H1 (cell line): ENCODE measurements around the gene POLD1. TPM values are rescaled to one million over a fixed set of nuclear protein-coding genes. Genes with fewer than 3 reads are reported as not detected.

Experiments used
- CTCF ChIA-PET: fragments of 300-600 bp; sonication (Branson Sonifier 250); formaldehyde crosslinking; loops from one replicate; lab custom pipeline; 2021; ENCODE audit not compliant: partially characterized antibody; lab: Charles Lee
- POLR2A ChIA-PET: fragments of 300-600 bp; sonication (Branson Sonifier 250); formaldehyde crosslinking; loops from one replicate; lab custom pipeline; 2021; ENCODE audit warnings: inconsistent platforms; ENCODE audit not compliant: partially characterized antibody; lab: Charles Lee
- DNase-seq, 2 experiments: peaks; one replicate each; pipeline versions ENCODE4 v3.0.0 to v3.0.0-alpha.2; 2010 to 2022; ENCODE audit warnings: low spot score in 2 of 2, low read depth in 1 of 2, mixed read lengths in 1 of 2
- FAIRE-seq: peaks from 2 replicates; lab custom pipeline; 2011; peaks lifted over from hg19 to GRCh38; lab: Jason Lieb, UNC
- H2AFZ ChIP-seq: 2 replicates; pipeline ENCODE4 v1.8.1; 2012; ENCODE audit warnings: low read length, inconsistent platforms
- H2AK5ac ChIP-seq: 2 replicates; pipeline ENCODE4 v1.6.1; 2013; ENCODE audit warnings: low read depth, low read length
- H2BK120ac ChIP-seq: replicated peaks from 2 replicates; pipeline ENCODE3; 2013; ENCODE audit warnings: low read depth, low read length, inconsistent platforms
- H2BK12ac ChIP-seq: 2 replicates; pipeline ENCODE4 v1.6.1; 2013; ENCODE audit warnings: low read depth, low read length
- H2BK15ac ChIP-seq: 2 replicates; pipeline ENCODE4 v1.6.1; 2013; ENCODE audit warnings: low read length
- H2BK20ac ChIP-seq: 2 replicates; pipeline ENCODE4 v1.6.1; 2013; ENCODE audit warnings: low read length
- H2BK5ac ChIP-seq: 2 replicates; pipeline ENCODE4 v1.6.1; 2013; ENCODE audit warnings: low read depth, low read length
- H3K14ac ChIP-seq: 2 replicates; pipeline ENCODE4 v1.6.1; 2013; ENCODE audit warnings: inconsistent platforms; ENCODE audit not compliant: insufficient read length
- H3K18ac ChIP-seq: 2 replicates; pipeline ENCODE4 v1.6.1; 2013; ENCODE audit warnings: low read length; ENCODE audit errors: extremely low read depth
- H3K23ac ChIP-seq: 2 replicates; pipeline ENCODE4 v1.6.1; 2013; ENCODE audit warnings: inconsistent platforms; ENCODE audit not compliant: insufficient read length
- H3K23me2 ChIP-seq: 2 replicates; pipeline ENCODE4 v1.6.1; 2013; ENCODE audit warnings: low read depth, low read length
- H3K27ac ChIP-seq: 2 replicates; pipeline ENCODE4 v1.6.1; 2011; ENCODE audit warnings: low read depth, low read length, inconsistent platforms
- H3K27me3 ChIP-seq, 4 experiments: replicated peaks in 1 of 4; 1 replicate in 1 of 4; 2 replicates in 3 of 4; pipeline versions ENCODE4 v1.6.1 to v1.8.1; 2011 to 2013; ENCODE audit warnings: low read length in 3 of 4, mild to moderate bottlenecking in 3 of 4, inconsistent platforms in 2 of 4, mixed read lengths in 2 of 4, moderate library complexity in 1 of 4; ENCODE audit not compliant: control insufficient read depth in 3 of 4, insufficient read depth in 3 of 4; ENCODE audit errors: extremely low read depth in 1 of 4
- H3K36me3 ChIP-seq, 4 experiments: 2 replicates each; pipeline versions ENCODE4 v1.6.1 to v1.8.1; 2011 to 2013; ENCODE audit warnings: mild to moderate bottlenecking in 4 of 4, low read length in 3 of 4, moderate library complexity in 2 of 4, control low read depth in 1 of 4, inconsistent platforms in 1 of 4; ENCODE audit not compliant: insufficient read depth in 4 of 4, control insufficient read depth in 2 of 4
- H3K4ac ChIP-seq: replicated peaks from 2 replicates; pipeline ENCODE3; 2013; ENCODE audit warnings: low read length, low read depth, mixed read lengths, inconsistent platforms; ENCODE audit not compliant: insufficient read length
- H3K4me1 ChIP-seq, 4 experiments: replicated peaks in 1 of 4; 1 replicate in 1 of 4; 2 replicates in 3 of 4; pipeline versions ENCODE4 v1.6.1 to v1.8.1; 2011 to 2013; ENCODE audit warnings: low read length in 3 of 4, inconsistent platforms in 2 of 4, mixed read lengths in 1 of 4; ENCODE audit not compliant: insufficient read depth in 4 of 4, control insufficient read depth in 3 of 4
- H3K4me2 ChIP-seq, 2 experiments: 2 replicates each; pipeline versions ENCODE4 v1.6.1 to v1.8.1; 2011 to 2013; ENCODE audit warnings: low read depth in 2 of 2, low read length in 2 of 2, control low read depth in 1 of 2, inconsistent platforms in 1 of 2, mild to moderate bottlenecking in 1 of 2; ENCODE audit not compliant: insufficient read depth in 1 of 2
- H3K4me3 ChIP-seq, 4 experiments: fragments of 200-600, 300-600 bp in 1 of 4; sonication (generic), shearing (Covaris generic), sonication (Bioruptor Twin) in 1 of 4; 2 replicates each; pipeline versions ENCODE4 v1.5.1 to v1.8.1; 2011 to 2016; ENCODE audit warnings: low read length in 4 of 4, low read depth in 3 of 4, control low read depth in 2 of 4, inconsistent platforms in 2 of 4, mild to moderate bottlenecking in 2 of 4, mixed read lengths in 1 of 4, moderate library complexity in 1 of 4; ENCODE audit not compliant: insufficient read depth in 2 of 4; ENCODE audit errors: extremely low read depth in 1 of 4
- H3K56ac ChIP-seq: replicated peaks from 2 replicates; pipeline ENCODE3; 2013; ENCODE audit warnings: low read depth, mild to moderate bottlenecking, mixed read lengths, low read length, inconsistent platforms; ENCODE audit not compliant: insufficient read length
- H3K79me1 ChIP-seq: 2 replicates; pipeline ENCODE4 v1.6.1; 2013; ENCODE audit warnings: low read depth, low read length, control low read depth
- H3K79me2 ChIP-seq, 2 experiments: 2 replicates each; pipeline versions ENCODE4 v1.6.1 to v1.8.1; 2012 to 2013; ENCODE audit warnings: low read length in 2 of 2, mild to moderate bottlenecking in 2 of 2, inconsistent platforms in 1 of 2; ENCODE audit not compliant: insufficient read depth in 2 of 2, control insufficient read depth in 1 of 2
- H3K9ac ChIP-seq, 4 experiments: replicated peaks in 1 of 4; 1 replicate in 1 of 4; 2 replicates in 3 of 4; pipeline versions ENCODE4 v1.6.1 to v1.8.1; 2011 to 2013; ENCODE audit warnings: low read depth in 3 of 4, low read length in 3 of 4, control low read depth in 2 of 4, mild to moderate bottlenecking in 2 of 4, moderate library complexity in 2 of 4, inconsistent platforms in 1 of 4; ENCODE audit errors: extremely low read depth in 1 of 4
- H3K9me3 ChIP-seq, 2 experiments: 2 replicates each; pipeline versions ENCODE4 v1.6.1 to v1.8.1; 2012 to 2013; ENCODE audit warnings: mild to moderate bottlenecking in 2 of 2, moderate library complexity in 2 of 2, control low read depth in 1 of 2, inconsistent platforms in 1 of 2, low read depth in 1 of 2, low read length in 1 of 2, mixed read lengths in 1 of 2; ENCODE audit not compliant: insufficient read depth in 2 of 2
- H4K20me1 ChIP-seq, 2 experiments: replicated peaks in 1 of 2; 2 replicates each; pipeline versions ENCODE3 to v1.8.1; 2011 to 2013; ENCODE audit warnings: inconsistent platforms in 2 of 2, low read length in 2 of 2, mild to moderate bottlenecking in 1 of 2; ENCODE audit not compliant: insufficient read depth in 2 of 2, control insufficient read depth in 1 of 2
- H4K5ac ChIP-seq: 2 replicates; pipeline ENCODE4 v1.6.1; 2013; ENCODE audit warnings: low read length, low read depth, mixed read lengths, inconsistent platforms; ENCODE audit not compliant: insufficient read length
- H4K8ac ChIP-seq: 2 replicates; pipeline ENCODE4 v1.8.0; 2013; ENCODE audit warnings: mild to moderate bottlenecking, moderate library complexity, low read length, inconsistent platforms; ENCODE audit not compliant: insufficient read depth; ENCODE audit errors: extremely low read depth
- H4K91ac ChIP-seq: replicated peaks from 2 replicates; pipeline ENCODE3; 2013; ENCODE audit warnings: low read length, mixed read lengths, inconsistent platforms; ENCODE audit not compliant: insufficient read length
- POLR2AphosphoS5 ChIP-seq: IDR thresholded peaks from 2 replicates; pipeline ENCODE4 v1.6.1; 2011; ENCODE audit warnings: low read depth, low read length
- RNF2 ChIP-seq: fragments of 200-900, 300-1000 bp; sonication (generic); IDR thresholded peaks from 2 replicates; pipeline ENCODE4 v1.7.1; 2016; ENCODE audit warnings: borderline replicate concordance, low read depth, mild to moderate bottlenecking, antibody characterized with exemption, low read length; ENCODE audit not compliant: poor library complexity, severe bottlenecking; ENCODE audit errors: missing control alignments
- SAP30 ChIP-seq: fragments of 300-600 bp; sonication (generic); IDR thresholded peaks from 2 replicates; pipeline ENCODE4 v1.7.1; 2012; ENCODE audit warnings: low read length, moderate library complexity, mild to moderate bottlenecking, inconsistent platforms; ENCODE audit not compliant: insufficient read depth, insufficient replicate concordance
- SIN3A ChIP-seq, 2 experiments: IDR thresholded peaks in 1 of 2; conservative IDR thresholded peaks in 1 of 2; 2 replicates each; pipeline ENCODE4 v1.6.1; 2011 to 2012; ENCODE audit warnings: low read length in 2 of 2, improper control_type of control experiment in 1 of 2, low read depth in 1 of 2, mild to moderate bottlenecking in 1 of 2
- SIRT6 ChIP-seq: IDR thresholded peaks from one replicate; pipeline ENCODE4 v1.7.1; 2012; ENCODE audit warnings: low read length, inconsistent platforms
- WGBS, 2 experiments: shearing (Covaris generic) in 1 of 2; methylation state at CpG; one replicate each; pipeline versions ENCODE4 v1.1.6 to v1.1.7; 2013 to 2015; ENCODE audit warnings: low lambda C conversion rate in 2 of 2, mixed read lengths in 2 of 2, inconsistent platforms in 1 of 2, low coverage in 1 of 2, missing lambda C conversion rate in 1 of 2; ENCODE audit not compliant: insufficient replicate concordance in 2 of 2, insufficient coverage in 1 of 2, insufficient read length in 1 of 2; ENCODE audit errors: extremely low coverage in 1 of 2, missing lambda C conversion rate in 1 of 2; 5-methylcytosine and 5-hydroxymethylcytosine counted together
- polyA plus RNA-seq, 7 experiments: library from polyadenylated mRNA; depleted of rRNA in 3 of 7; stranded (reverse) in 5 of 7; unstranded in 2 of 7; fragments of >200 nt in 5 of 7; fragments of 200-250 nt in 2 of 7; gene quantifications; 1 replicate in 5 of 7; 2 replicates in 1 of 7; 4 replicates in 1 of 7; pipeline versions ENCODE4 v1.2.1 to v1.2.3, GENCODE V29; 2011 to 2013; ENCODE audit warnings: missing spikeins in 2 of 7, mixed read lengths in 2 of 7
- total RNA-seq: library from RNA; stranded (reverse); fragmentation: NEBNext Ultra II Directional; extraction: Animal tissue kit (Norgen Biotek cat#: 25700); gene quantifications from 2 replicates; pipeline ENCODE4 v1.2.1, GENCODE V29; 2021
- TF ChIP-seq, protein P1 (sequence below), 3 experiments: IDR thresholded peaks; 1 replicate in 2 of 3; 2 replicates in 1 of 3; pipeline versions ENCODE4 v1.5.1 to v1.6.1; 2011; ENCODE audit warnings: low read length in 3 of 3, mild to moderate bottlenecking in 3 of 3, inconsistent platforms in 2 of 3, low read depth in 1 of 3, moderate library complexity in 1 of 3; ENCODE audit not compliant: insufficient read depth in 1 of 3; ENCODE audit errors: control extremely low read depth in 1 of 3

POLD1 gene
- total and polyA plus RNA-seq, 2 of the 8 experiments (the other 6 are each of a cell fraction or from before 2014, with no cell fraction given) = 141 to 142 TPM

DNA sequence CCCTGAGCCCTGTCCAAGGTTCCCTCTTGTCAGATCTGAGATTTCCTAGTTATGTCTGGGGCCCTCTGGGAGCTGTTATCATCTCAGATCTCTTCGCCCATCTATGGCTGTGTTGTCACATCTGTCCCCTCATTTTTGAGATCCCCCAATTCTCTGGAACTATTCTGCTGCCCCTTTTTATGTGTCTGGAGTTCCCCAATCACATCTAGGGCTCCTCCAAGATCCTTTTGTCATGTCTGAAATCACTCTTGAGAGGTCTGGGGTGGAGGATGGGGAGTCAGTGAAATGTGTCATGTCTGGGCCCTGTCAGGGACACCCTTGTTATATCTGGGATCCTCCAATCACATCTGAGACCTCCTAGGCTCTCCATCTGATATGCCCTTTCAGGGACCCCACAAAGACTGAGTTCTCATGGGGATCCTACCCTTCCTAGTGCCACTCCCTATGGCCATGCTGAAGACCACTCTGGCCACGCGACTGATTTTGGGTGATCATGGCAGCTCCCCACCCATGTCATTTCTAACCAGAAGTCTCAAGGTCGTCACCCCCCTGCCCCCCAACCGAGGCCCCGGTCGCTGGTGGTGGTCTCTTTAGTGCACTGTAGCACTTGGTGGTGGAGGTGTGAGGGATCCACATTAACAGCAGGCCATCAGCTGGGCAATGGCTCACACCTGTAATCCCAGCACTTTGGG is 44.8 kb downstream of the POLD1 start:
- FAIRE-seq (no peak), DNase-seq (no peak)
- no peak overlapping the region for H3K9ac ChIP-seq
- H4K8ac ChIP-seq = no peak overlapping the region
- 91% methylated on average over 7 of the region's 7 CpGs; no CpG with 5 or more reads in 1 of the 2 experiments for WGBS, 2 experiments
- no peak overlapping the region for H3K23ac ChIP-seq
- peaks cover 3% of the 10 kb centered on the region; the same call in 1 of the 2 replicates for H3K23me2 ChIP-seq
- H2AK5ac ChIP-seq = no peak overlapping the region
- peaks cover 2 to 18% (median 12%) of the 10 kb centered on the region in 4 experiments for H3K4me1 ChIP-seq
- no peak overlapping the region for H3K27ac ChIP-seq
- no peak overlapping the region for H4K5ac ChIP-seq
- no peaks in the 10 kb centered on the region for H3K9me3 ChIP-seq
- H3K27me3 ChIP-seq = peaks cover 0 to 19% (median 8%) of the 10 kb centered on the region in 4 experiments; a peak in 4 of 7 replicates
- ChIA-PET POLR2A (interaction anchor here (0.6 to 3.1 kb wide), 10 partner anchors 9 to 115 kb away, joined by 3 to 16 read pairs (median 4); partner anchors contain the start of genes POLD1 and SPIB), CTCF (interaction anchor here (1.4 to 2.1 kb wide), 6 partner anchors 32 to 67 kb away, joined by 3 to 10 read pairs (median 6); partner anchors contain the start of gene POLD1)
- no peak overlapping the region for H3K4ac ChIP-seq
- no peak overlapping the region for H2BK120ac ChIP-seq
- H3K4me3 ChIP-seq = no peak overlapping the region
- 0 out of 2 replicates have a peak overlapping the region, but pooled peaks have one; percentile 46 for H2BK15ac ChIP-seq
- no peak overlapping the region for H2AFZ ChIP-seq
- 0 out of 4 replicates have a peak overlapping the region, but pooled peaks of 1 of the 2 experiments have one; percentile 52 for H3K4me2 ChIP-seq
- H3K79me1 ChIP-seq = no peaks in the 10 kb centered on the region
- no peak overlapping the region for H2BK20ac ChIP-seq
- H2BK5ac ChIP-seq = no peak overlapping the region
- H3K79me2 ChIP-seq = no peaks in the 10 kb centered on the region
- H3K56ac ChIP-seq = no peak overlapping the region
- no peaks in the 10 kb centered on the region for H3K36me3 ChIP-seq
- peak overlapping the region; percentile 23; the same call in 1 of the 2 replicates for H2BK12ac ChIP-seq
- H3K14ac ChIP-seq = no peak overlapping the region
- no peaks in the 10 kb centered on the region for H4K20me1 ChIP-seq
- no peak overlapping the region for H3K18ac ChIP-seq
- H4K91ac ChIP-seq = no peak overlapping the region
- no peak for TF ChIP-seq SAP30
- no peak for TF ChIP-seq RNF2
- TF ChIP-seq, protein P1, sequence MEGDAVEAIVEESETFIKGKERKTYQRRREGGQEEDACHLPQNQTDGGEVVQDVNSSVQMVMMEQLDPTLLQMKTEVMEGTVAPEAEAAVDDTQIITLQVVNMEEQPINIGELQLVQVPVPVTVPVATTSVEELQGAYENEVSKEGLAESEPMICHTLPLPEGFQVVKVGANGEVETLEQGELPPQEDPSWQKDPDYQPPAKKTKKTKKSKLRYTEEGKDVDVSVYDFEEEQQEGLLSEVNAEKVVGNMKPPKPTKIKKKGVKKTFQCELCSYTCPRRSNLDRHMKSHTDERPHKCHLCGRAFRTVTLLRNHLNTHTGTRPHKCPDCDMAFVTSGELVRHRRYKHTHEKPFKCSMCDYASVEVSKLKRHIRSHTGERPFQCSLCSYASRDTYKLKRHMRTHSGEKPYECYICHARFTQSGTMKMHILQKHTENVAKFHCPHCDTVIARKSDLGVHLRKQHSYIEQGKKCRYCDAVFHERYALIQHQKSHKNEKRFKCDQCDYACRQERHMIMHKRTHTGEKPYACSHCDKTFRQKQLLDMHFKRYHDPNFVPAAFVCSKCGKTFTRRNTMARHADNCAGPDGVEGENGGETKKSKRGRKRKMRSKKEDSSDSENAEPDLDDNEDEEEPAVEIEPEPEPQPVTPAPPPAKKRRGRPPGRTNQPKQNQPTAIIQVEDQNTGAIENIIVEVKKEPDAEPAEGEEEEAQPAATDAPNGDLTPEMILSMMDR (IDR thresholded peaks at IDR 0.05; ENCODE audit: control extremely low read depth in 1 of 3, insufficient read depth in 1 of 3, low read depth in 1 of 3, low read length in 3 of 3) = no peak
- no peak for TF ChIP-seq POLR2AphosphoS5
- TF ChIP-seq SIN3A (conservative IDR thresholded peaks at IDR 0.05 in 1 of 2, IDR thresholded peaks at IDR 0.05 in 1 of 2; ENCODE audit: low read depth in 1 of 2, low read length in 2 of 2) = no peak
- TF ChIP-seq SIRT6 = no peak
